CD4-positive, alpha-beta memory T cell (primary cell): ENCODE data around the gene UPK3A. TPM values are rescaled to one million over a fixed set of nuclear protein-coding genes. Genes with fewer than 3 reads are reported as not detected.

Source experiments
- CTCF ChIA-PET: fragments of 350-600 bp; sonication (Branson Sonifier 250); formaldehyde crosslinking; loops from one replicate; lab custom pipeline; 2021; ENCODE audit warnings: inconsistent platforms; ENCODE audit not compliant: partially characterized antibody; lab: Charles Lee
- POLR2A ChIA-PET: fragments of 350-600 bp; sonication (Branson Sonifier 250); formaldehyde crosslinking; loops from one replicate; lab custom pipeline; 2021; ENCODE audit not compliant: partially characterized antibody; lab: Charles Lee
- DNase-seq, 5 donors: peaks; one replicate each; pipeline versions ENCODE4 v3.0.0 to v3.0.0-alpha.2; 2020 to 2022; ENCODE audit warnings: mixed read lengths in 1 of 5
- H3K27ac ChIP-seq: one replicate; pipeline ENCODE4 v1.7.0; 2013; ENCODE audit warnings: low read depth, low read length
- H3K27me3 ChIP-seq: 2 replicates; pipeline ENCODE4 v1.7.0; 2013; ENCODE audit warnings: mild to moderate bottlenecking, low read length, moderate library complexity; ENCODE audit not compliant: insufficient read depth
- H3K36me3 ChIP-seq: 2 replicates; pipeline ENCODE4 v1.7.0; 2013; ENCODE audit warnings: mild to moderate bottlenecking, low read length, moderate library complexity; ENCODE audit not compliant: insufficient read depth
- H3K4me1 ChIP-seq: 2 replicates; pipeline ENCODE4 v1.7.0; 2013; ENCODE audit warnings: mild to moderate bottlenecking, low read length, moderate library complexity; ENCODE audit not compliant: insufficient read depth
- H3K4me3 ChIP-seq, 2 donors: one replicate each; pipeline ENCODE4 v1.7.0; 2013; ENCODE audit warnings: low read length in 2 of 2, mild to moderate bottlenecking in 1 of 2
- H3K9me3 ChIP-seq, 2 donors: one replicate each; pipeline ENCODE4 v1.7.0; 2013; ENCODE audit warnings: low read length in 2 of 2, control low read depth in 1 of 2; ENCODE audit not compliant: control insufficient read depth in 1 of 2
- H3K27ac Mint-ChIP-seq, 7 donors: one replicate each; pipeline ENCODE4 v1.8.0; 2020 to 2021; ENCODE audit warnings: mixed read lengths in 7 of 7, mild to moderate bottlenecking in 6 of 7, inconsistent platforms in 3 of 7, moderate library complexity in 3 of 7
- H3K27me3 Mint-ChIP-seq, 2 donors: one replicate each; pipeline ENCODE4 v1.8.0; 2020 to 2021; ENCODE audit warnings: mixed read lengths in 2 of 2
- H3K36me3 Mint-ChIP-seq, 2 donors: one replicate each; pipeline ENCODE4 v1.8.0; 2020 to 2021; ENCODE audit warnings: mixed read lengths in 2 of 2, inconsistent platforms in 1 of 2, mild to moderate bottlenecking in 1 of 2
- H3K4me1 Mint-ChIP-seq, 4 donors: one replicate each; pipeline ENCODE4 v1.8.0; 2020 to 2021; ENCODE audit warnings: mixed read lengths in 4 of 4, mild to moderate bottlenecking in 1 of 4
- H3K4me3 Mint-ChIP-seq, 8 donors: one replicate each; pipeline ENCODE4 v1.8.0; 2020 to 2021; ENCODE audit warnings: mixed read lengths in 8 of 8, mild to moderate bottlenecking in 7 of 8, moderate library complexity in 6 of 8, inconsistent platforms in 3 of 8
- H3K9me3 Mint-ChIP-seq, 8 donors: one replicate each; pipeline ENCODE4 v1.8.0; 2020 to 2021; ENCODE audit warnings: mixed read lengths in 8 of 8, mild to moderate bottlenecking in 5 of 8, inconsistent platforms in 3 of 8, moderate library complexity in 1 of 8
- intact Hi-C: fragments of 100-400 bp; cut with micrococcal nuclease; formaldehyde crosslinking; loops from one replicate; pipeline ENCODE4 v1.15.1; 2023
- polyA plus RNA-seq, 2 donors: library from polyadenylated mRNA; unstranded; fragments of 300-500 nt; fragmentation: Illumina TruSeq; gene quantifications; one replicate each; pipeline ENCODE4 v1.2.3, GENCODE V29; 2021
- total RNA-seq, 2 experiments: library from RNA; stranded (reverse); gene quantifications; one replicate each; pipeline ENCODE4 v1.2.3, GENCODE V29; 2021

UPK3A gene
- total and polyA plus RNA-seq, 4 experiments from 2014 or later = not detected

DNA sequence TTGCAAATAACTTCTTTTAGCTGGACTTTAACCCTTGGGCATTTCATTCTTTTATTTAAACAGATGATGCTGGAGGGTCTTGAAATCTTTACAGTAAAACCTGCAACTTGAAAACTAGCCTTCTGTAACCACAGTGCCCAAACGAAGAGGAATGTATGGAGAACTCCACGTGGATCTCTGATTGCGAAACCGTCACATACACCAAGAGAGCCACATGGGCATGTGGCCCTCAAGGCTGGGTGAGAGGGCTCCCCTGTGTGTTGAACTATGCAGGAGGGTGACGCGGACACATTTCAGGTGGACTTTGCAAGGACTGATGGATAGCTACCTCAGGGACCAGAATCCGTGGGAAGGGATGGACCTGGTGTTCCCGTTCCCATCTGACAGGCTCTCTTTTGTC, 55.6 kb downstream of the UPK3A start:
- no peak for DNase-seq
- Mint-ChIP-seq H3K27ac (peak overlapping the region in 4 of 7 donors; percentile 7 to 72 (median 47)), H3K9me3 (no peaks in the 10 kb centered on the region), H3K4me3 (peak overlapping the region in 1 of 8 donors; percentile 58), H3K36me3 (peaks cover 54 to 75% of the 10 kb centered on the region in 2 donors), H3K4me1 (peaks cover 6 to 13% (median 8%) of the 10 kb centered on the region in 4 donors), H3K27me3 (no peaks in the 10 kb centered on the region)
- ChIA-PET CTCF (interaction anchor here (1.1 kb wide), 1 partner anchor 73 kb away, joined by 3 read pairs; no protein-coding TSS in a partner anchor), POLR2A (interaction anchor here (0.6 to 2.0 kb wide), 2 partner anchors 21 to 23 kb away, joined by 3 to 8 read pairs; no protein-coding TSS in a partner anchor)
- H3K4me1 ChIP-seq = peaks cover 9% of the 10 kb centered on the region
- no peaks in the 10 kb centered on the region for H3K9me3 ChIP-seq
- H3K27ac ChIP-seq = no peak overlapping the region
- intact Hi-C loops = no loop called here
- peaks cover 50% of the 10 kb centered on the region for H3K36me3 ChIP-seq
- no peak overlapping the region for H3K4me3 ChIP-seq
- no peaks in the 10 kb centered on the region for H3K27me3 ChIP-seq

GRCh38 chr22:45341498-45341897, 56.7 kb downstream of the UPK3A start:
- CTCF ChIA-PET = interaction anchor here (1.1 kb wide), 1 partner anchor 74 kb away, joined by 3 read pairs; no protein-coding TSS in a partner anchor
- peaks cover 41% of the 10 kb centered on the region for H3K36me3 ChIP-seq
- H3K4me1 Mint-ChIP-seq = peaks cover 6 to 13% (median 8%) of the 10 kb centered on the region in 4 donors

DNA sequence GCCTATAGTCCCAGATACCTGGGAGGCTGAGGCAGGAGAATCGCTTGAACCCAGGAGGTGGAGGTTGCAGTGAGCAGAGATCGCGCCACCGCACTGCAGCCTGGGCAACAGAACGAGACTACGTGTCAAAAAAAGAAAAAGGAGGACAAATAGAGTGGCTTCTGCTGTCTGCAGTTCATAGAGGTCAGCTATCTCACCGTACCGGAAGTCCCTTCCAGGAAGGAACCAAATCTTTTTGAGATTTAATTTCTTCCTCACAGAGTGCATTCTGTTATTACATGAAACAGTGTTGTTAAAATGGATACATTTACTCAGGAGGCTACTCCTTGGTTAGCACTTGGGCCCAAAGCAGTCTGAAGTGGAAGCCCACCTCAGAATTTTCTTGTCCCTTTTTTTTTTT, 58.4 kb downstream of the UPK3A start:
- no peak for DNase-seq
- H3K27me3 Mint-ChIP-seq = no peaks in the 10 kb centered on the region
- H3K27ac Mint-ChIP-seq = peak overlapping the region in 1 of 7 donors; percentile 30
- H3K4me1 Mint-ChIP-seq = peaks cover 8 to 13% (median 9%) of the 10 kb centered on the region in 4 donors
- peaks cover 42 to 57% of the 10 kb centered on the region in 2 donors for H3K36me3 Mint-ChIP-seq
- Histone ChIP-seq H3K4me1 (peaks cover 9% of the 10 kb centered on the region), H3K27ac (no peak overlapping the region), H3K27me3 (no peaks in the 10 kb centered on the region), H3K9me3 (no peaks in the 10 kb centered on the region), H3K4me3 (no peak overlapping the region), H3K36me3 (peaks cover 27% of the 10 kb centered on the region)
- CTCF ChIA-PET = no interaction called here
- H3K4me3 Mint-ChIP-seq = no peak overlapping the region
- intact Hi-C loops = no loop called here
- H3K9me3 Mint-ChIP-seq = no peaks in the 10 kb centered on the region
- POLR2A ChIA-PET = no interaction called here

More at GRCh38 chr22:45341498-45341897, 56.7 kb downstream of the UPK3A start:
- peaks cover 53 to 71% of the 10 kb centered on the region in 2 donors for H3K36me3 Mint-ChIP-seq
- H3K4me3 ChIP-seq = no peak overlapping the region
- H3K4me3 Mint-ChIP-seq = peak overlapping the region in 3 of 8 donors; percentile 27 to 58 (median 49)
- H3K27ac ChIP-seq = no peak overlapping the region
- H3K9me3 Mint-ChIP-seq = no peaks in the 10 kb centered on the region
- H3K27ac Mint-ChIP-seq = peak overlapping the region; percentile 57 to 88 (median 80)
- peaks cover 9% of the 10 kb centered on the region for H3K4me1 ChIP-seq
- H3K27me3 Mint-ChIP-seq = no peaks in the 10 kb centered on the region
- intact Hi-C loops = no loop called here
- POLR2A ChIA-PET = interaction anchor here (2.0 kb wide), 1 partner anchor 24 kb away, joined by 8 read pairs; no protein-coding TSS in a partner anchor
- no peaks in the 10 kb centered on the region for H3K9me3 ChIP-seq
- no peaks in the 10 kb centered on the region for H3K27me3 ChIP-seq
- DNase-seq = peak; percentile 50 to 59 (median 53)

GRCh38 chr22:45344334-45344733, 59.6 kb downstream of the UPK3A start:
- Histone ChIP-seq H3K9me3 (no peaks in the 10 kb centered on the region), H3K27me3 (no peaks in the 10 kb centered on the region), H3K4me1 (peaks cover 9% of the 10 kb centered on the region), H3K36me3 (peaks cover 27% of the 10 kb centered on the region), H3K27ac (no peak overlapping the region), H3K4me3 (no peak overlapping the region)
- intact Hi-C loops = no loop called here
- no peak overlapping the region for H3K4me3 Mint-ChIP-seq
- H3K27ac Mint-ChIP-seq = peak overlapping the region in 3 of 7 donors; percentile 15 to 39 (median 32)
- ChIA-PET CTCF (no interaction called here), POLR2A (no interaction called here)
- no peaks in the 10 kb centered on the region for H3K27me3 Mint-ChIP-seq
- DNase-seq = no peak
- H3K4me1 Mint-ChIP-seq = peaks cover 8 to 13% (median 9%) of the 10 kb centered on the region in 4 donors
- peaks cover 36 to 50% of the 10 kb centered on the region in 2 donors for H3K36me3 Mint-ChIP-seq
- H3K9me3 Mint-ChIP-seq = no peaks in the 10 kb centered on the region

Other genes starting within 250 kb of the UPK3A start
- gene NUP50, start 121.0 kb upstream of the UPK3A start, total RNA-seq = 100 to 1,000 TPM; 142 to 158 TPM
- gene NUP50, start 121.0 kb upstream of the UPK3A start, polyA plus RNA-seq = 10 to 100 TPM; 40.1 to 63.3 TPM
- 10 to 100 TPM; 27.9 to 36.7 TPM for gene KIAA0930, start 44.1 kb upstream of the UPK3A start, total RNA-seq
- 1 to 10 TPM; 1.2 to 1.7 TPM for gene KIAA0930, start 44.1 kb upstream of the UPK3A start, polyA plus RNA-seq
- 100 to 1,000 TPM; 119 to 122 TPM for gene FAM118A, start 25.0 kb downstream of the UPK3A start, total RNA-seq
- gene FAM118A, start 25.0 kb downstream of the UPK3A start, polyA plus RNA-seq = 10 to 100 TPM; 34.5 to 51.0 TPM
- gene SMC1B, start 128.7 kb downstream of the UPK3A start, total RNA-seq = under 1 TPM in 1 of 2 experiments, not detected in 1; 0.08 TPM
- gene SMC1B, start 128.7 kb downstream of the UPK3A start, polyA plus RNA-seq = not detected
- not detected for gene RIBC2, start 128.7 kb downstream of the UPK3A start, total RNA-seq
- under 1 TPM in 1 of 2 donors, not detected in 1; 0.13 TPM for gene RIBC2, start 128.7 kb downstream of the UPK3A start, polyA plus RNA-seq
- gene FBLN1, start 217.9 kb downstream of the UPK3A start, total RNA-seq = not detected
- not detected for gene FBLN1, start 217.9 kb downstream of the UPK3A start, polyA plus RNA-seq